Sigmoid colon (tissue), 4 donors: ENCODE data around the gene APOB.

Experiments
- EP300 ChIP-seq, 4 donors: sonication (generic); formaldehyde crosslinking; IDR thresholded peaks; one replicate each; pipeline ENCODE4 v1.6.1; 2017; ENCODE audit warnings: antibody characterized with exemption in 4 of 4
- POLR2A ChIP-seq, 2 donors: fragments of 450-650 bp; IDR thresholded peaks; one replicate each; pipeline ENCODE4 v1.6.1; 2016; ENCODE audit warnings: antibody characterized with exemption in 2 of 2, mild to moderate bottlenecking in 2 of 2, moderate library complexity in 2 of 2
- TF ChIP-seq, protein P1 (sequence below), 4 experiments: fragments of 450-650 bp in 3 of 4; fragments of 200-600 bp in 1 of 4; IDR thresholded peaks; one replicate each; pipeline ENCODE4 v1.5.1; 2016 to 2019; ENCODE audit warnings: antibody characterized with exemption in 4 of 4, mild to moderate bottlenecking in 3 of 4, moderate library complexity in 2 of 4

DNA sequence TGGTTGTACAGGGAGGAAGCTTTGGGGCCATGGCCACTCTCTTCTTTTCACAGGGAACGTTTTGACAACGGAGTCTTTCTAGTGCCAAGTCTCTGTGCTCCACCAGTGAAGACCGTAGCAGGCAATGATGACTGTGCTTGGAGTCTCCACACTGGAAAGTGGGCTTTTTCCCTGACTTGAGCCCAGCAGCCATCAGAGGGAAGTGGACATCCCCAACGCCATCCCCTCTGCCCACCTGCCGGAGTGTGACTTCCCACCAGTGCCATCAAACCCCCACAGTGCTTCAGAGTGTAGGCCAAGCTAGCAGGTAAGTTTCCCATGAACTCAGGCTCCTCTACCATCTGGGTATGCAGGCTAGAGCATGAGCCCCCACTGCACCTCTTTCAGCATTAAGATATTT is 78.7 kb downstream of the APOB start:
- TF ChIP-seq EP300 (IDR thresholded peaks at IDR 0.05) (no peak), POLR2A (IDR thresholded peaks at IDR 0.05) (no peak)
- TF ChIP-seq, protein P1, sequence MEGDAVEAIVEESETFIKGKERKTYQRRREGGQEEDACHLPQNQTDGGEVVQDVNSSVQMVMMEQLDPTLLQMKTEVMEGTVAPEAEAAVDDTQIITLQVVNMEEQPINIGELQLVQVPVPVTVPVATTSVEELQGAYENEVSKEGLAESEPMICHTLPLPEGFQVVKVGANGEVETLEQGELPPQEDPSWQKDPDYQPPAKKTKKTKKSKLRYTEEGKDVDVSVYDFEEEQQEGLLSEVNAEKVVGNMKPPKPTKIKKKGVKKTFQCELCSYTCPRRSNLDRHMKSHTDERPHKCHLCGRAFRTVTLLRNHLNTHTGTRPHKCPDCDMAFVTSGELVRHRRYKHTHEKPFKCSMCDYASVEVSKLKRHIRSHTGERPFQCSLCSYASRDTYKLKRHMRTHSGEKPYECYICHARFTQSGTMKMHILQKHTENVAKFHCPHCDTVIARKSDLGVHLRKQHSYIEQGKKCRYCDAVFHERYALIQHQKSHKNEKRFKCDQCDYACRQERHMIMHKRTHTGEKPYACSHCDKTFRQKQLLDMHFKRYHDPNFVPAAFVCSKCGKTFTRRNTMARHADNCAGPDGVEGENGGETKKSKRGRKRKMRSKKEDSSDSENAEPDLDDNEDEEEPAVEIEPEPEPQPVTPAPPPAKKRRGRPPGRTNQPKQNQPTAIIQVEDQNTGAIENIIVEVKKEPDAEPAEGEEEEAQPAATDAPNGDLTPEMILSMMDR (IDR thresholded peaks at IDR 0.05), result no peak
